Measurements from ENCODE around the gene ALPI.

GRCh38 chr2:232444409-232445148 is 11.4 kb upstream of the ALPI start:
- TF ChIP-seq POLR2A (IDR thresholded peaks at IDR 0.05) (no peak), POLR2AphosphoS5 (IDR thresholded peaks at IDR 0.05) (no peak)

All from prostate gland (tissue), 1 donor.